AG09309 (cell line): ENCODE results near the gene ATXN7L1.

ENCODE experiments used
- DNase-seq: peaks from one replicate; pipeline ENCODE4 v3.0.0-alpha.2; 2010; ENCODE audit warnings: low read depth
- H3K4me3 ChIP-seq: 2 replicates; pipeline ENCODE4 v1.5.1; 2011; ENCODE audit warnings: mild to moderate bottlenecking, low read depth, low read length, moderate library complexity; ENCODE audit not compliant: control insufficient read depth
- TF ChIP-seq, protein P1 (sequence below): IDR thresholded peaks from 2 replicates; pipeline ENCODE4 v1.5.1; 2011; ENCODE audit warnings: mild to moderate bottlenecking, low read depth, low read length, inconsistent platforms; ENCODE audit not compliant: insufficient read depth, control insufficient read depth; ENCODE audit errors: missing control alignments

ATXN7L1 gene

DNA sequence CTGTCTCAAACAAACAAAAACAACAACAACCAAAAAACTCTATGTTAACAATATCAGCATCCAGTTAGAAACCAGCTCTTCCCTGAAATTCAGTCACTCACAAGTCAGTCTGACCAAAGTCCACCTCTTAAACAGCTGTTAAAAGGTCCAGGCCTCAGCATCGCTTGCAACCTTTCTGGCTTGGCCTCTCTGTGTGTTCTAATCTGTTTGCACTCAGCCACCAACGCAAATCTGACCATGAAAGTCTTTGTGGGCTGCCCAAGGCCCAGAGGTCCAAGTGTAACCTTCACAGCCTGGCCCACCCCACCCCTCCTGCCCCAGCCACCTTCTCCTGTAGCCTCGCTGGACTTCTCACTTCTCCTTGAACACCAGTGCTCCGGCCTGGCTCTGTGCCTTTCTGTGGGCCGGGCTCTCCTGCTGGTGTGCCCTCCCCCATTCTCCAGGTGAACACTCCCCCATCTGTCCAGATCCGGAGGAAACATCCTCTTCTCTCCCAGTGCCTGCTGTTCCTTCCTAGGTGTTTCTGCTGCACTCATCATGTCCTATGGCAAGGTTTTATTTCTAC is 222.9 kb downstream of the ATXN7L1 start:
- TF ChIP-seq, protein P1, sequence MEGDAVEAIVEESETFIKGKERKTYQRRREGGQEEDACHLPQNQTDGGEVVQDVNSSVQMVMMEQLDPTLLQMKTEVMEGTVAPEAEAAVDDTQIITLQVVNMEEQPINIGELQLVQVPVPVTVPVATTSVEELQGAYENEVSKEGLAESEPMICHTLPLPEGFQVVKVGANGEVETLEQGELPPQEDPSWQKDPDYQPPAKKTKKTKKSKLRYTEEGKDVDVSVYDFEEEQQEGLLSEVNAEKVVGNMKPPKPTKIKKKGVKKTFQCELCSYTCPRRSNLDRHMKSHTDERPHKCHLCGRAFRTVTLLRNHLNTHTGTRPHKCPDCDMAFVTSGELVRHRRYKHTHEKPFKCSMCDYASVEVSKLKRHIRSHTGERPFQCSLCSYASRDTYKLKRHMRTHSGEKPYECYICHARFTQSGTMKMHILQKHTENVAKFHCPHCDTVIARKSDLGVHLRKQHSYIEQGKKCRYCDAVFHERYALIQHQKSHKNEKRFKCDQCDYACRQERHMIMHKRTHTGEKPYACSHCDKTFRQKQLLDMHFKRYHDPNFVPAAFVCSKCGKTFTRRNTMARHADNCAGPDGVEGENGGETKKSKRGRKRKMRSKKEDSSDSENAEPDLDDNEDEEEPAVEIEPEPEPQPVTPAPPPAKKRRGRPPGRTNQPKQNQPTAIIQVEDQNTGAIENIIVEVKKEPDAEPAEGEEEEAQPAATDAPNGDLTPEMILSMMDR = no peak
- no peak for DNase-seq
- no peak overlapping the region for H3K4me3 ChIP-seq

DNA sequence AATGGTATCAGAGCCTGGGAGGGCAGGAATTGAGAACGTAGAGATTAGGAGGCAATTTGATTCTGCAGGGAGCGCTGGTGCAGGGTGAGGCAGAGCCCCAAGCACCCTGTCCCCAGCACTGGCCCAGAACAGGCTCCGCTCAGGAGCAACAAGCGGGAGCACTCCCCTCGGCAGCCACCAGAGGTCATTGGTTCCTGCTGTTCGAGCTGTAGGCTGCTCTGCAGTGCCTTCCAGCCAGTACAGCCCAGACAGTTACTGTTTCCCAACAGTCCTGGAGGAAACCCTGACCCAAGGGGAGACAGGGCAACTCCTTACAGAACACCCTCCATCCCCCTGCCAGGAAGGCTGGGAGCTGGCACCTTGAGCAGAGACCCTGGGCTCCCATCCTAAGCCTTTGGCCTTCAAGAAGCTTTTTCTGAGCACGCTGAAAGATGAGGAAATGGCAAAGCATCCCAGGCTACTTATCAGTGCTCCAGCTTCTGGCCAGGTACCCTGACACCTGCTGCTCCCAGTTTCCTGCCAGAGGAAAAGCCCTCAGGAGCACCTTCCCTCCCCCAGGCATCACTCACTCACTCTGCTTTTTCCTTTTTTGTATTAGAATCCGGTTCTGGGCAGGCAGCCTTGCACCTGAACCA is 223.9 kb downstream of the ATXN7L1 start:
- H3K4me3 ChIP-seq = no peak overlapping the region
- TF ChIP-seq, protein P1 = peak; percentile 96
- DNase-seq = peak; percentile 40

DNA sequence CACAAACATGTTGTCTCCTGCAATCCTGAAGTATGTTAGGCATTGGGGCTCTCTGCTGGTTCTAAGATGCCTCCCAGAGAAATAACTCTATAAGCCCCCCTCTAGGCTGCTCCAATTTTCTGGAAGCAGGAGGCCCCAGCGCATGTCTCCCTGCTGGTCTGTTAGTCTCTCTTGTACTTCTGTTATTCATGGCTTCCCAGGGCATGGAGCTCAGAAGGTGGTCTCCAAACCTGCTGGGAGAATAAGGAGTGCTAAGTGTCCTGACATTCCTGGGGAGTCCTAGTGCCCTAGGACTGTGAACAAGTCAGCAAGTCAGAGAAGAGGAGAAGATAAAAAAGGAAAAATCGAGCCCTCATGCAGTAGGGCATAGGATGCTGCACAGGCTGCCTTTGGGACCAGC is 224.6 kb downstream of the ATXN7L1 start:
- TF ChIP-seq, protein P1 = no peak
- H3K4me3 ChIP-seq = no peak overlapping the region
- no peak for DNase-seq

DNA sequence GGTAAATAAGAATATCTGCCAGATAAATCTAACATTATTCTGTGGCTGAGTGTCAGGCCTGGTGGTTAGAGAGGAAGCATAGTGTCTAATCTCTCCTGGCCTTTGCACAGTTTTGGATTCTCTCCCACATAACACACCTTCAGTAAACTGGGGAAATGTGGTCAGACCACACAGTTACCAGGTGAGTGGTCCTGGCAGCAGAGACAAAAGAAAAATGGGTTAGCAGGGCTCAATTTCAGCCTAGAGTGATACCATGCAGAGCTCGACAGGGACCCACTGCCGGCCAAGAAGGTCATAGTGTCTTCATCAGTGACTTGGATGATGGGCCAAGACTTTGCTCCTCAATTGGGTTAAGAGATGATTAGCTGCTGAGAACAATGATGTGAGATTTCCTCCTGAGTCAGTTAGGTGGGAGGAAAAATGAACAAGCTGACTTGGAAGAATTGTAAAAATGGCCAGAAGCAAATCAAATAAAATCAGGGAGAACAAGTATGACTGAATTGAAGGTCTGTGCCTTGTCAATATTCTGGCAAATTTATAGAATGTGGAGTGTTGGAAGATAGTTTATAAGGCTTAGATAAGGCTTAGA is 225.9 kb downstream of the ATXN7L1 start:
- H3K4me3 ChIP-seq = no peak overlapping the region
- TF ChIP-seq, protein P1 = no peak
- DNase-seq = no peak

DNA sequence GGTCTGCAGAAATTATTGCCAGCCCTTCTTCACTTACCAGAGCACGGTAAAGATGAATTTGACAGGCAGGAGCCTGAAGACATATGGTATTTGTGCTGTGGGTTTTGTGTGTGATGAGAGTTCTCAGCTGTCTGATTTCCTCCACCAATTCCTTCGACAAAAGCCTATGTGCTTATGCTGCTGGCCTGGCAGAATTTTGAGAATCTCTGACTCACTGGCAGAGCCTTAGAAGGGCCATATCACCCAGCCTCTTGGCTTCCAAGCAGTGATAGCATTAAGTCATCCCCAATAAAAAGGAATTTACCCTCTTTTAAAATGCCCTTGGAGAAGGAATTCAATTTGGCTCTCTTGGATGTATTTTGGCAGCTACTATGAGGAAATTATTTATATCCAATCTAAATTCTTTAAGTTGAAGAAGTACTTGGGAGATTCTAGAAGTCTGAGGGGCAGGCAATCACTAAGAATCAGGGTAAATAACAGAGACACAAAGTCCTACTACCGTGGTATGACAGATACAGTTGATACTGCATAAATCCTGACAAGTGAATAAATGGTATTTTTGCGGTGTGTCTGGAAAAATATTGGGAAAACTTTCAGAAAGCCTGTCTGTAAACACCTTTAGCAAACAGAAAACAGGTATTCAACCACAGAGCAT is 226.5 kb downstream of the ATXN7L1 start:
- TF ChIP-seq, protein P1 = no peak
- no peak overlapping the region for H3K4me3 ChIP-seq
- DNase-seq = peak; percentile 37

DNA sequence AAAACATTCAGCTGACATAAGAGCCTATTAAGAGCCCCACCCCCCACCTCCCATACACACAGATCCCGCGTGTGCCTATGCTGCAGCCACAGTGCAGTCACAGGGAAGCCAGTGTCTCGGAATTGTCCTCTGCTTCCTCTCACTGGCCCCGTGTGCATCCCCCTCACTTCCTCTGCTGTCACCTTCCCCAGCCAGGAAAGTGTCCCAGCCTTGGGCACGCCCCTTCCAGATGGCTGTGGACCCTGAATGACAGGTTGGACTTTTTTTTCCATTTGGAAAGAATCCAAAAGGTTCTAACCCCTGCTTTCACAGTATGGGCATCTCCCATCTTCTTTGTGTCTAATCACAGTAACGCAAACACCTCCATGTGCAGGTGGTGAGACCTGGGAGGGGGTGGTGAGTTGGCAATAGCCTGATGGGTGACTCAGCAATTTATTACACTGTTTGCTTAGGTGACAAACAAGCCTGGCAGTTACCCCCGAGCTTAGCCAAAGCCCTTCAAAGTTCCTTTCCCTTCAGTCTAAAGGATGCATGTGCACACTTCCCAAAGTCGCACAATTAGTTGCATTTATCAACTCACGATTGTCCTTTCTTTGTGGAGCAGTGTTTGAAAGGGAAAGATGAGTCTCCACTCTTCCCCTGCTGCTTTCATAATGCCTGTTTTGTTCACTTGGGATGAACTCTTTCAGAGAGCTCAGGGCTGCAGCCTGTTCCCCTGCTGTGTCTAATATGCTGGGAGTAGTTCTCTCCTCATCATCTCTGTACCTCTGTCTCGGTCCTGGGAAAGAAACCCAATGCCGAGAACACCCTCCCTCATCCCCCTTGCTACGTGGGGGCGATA is 227.6 kb downstream of the ATXN7L1 start:
- TF ChIP-seq, protein P1 = no peak
- no peak overlapping the region for H3K4me3 ChIP-seq
- no peak for DNase-seq
